HG03175 (cell line): ENCODE measurements around the gene TVP23A.
"Not testable (repeated sequence)": the region's sequence is repeated elsewhere in the genome, so short reads cannot be mapped to it uniquely, and the experiment has no call there.

Experiments used
- ATAC-seq: cut with Tn5 transposase; IDR thresholded peaks from one replicate; pipeline ENCODE4 v1.9.1; 2021; ENCODE audit warnings: mild to moderate bottlenecking, moderate library complexity; ENCODE audit not compliant: unreplicated experiment

TVP23A gene

GRCh38 chr16:10806698-10807097 lies 11.9 kb downstream of the TVP23A start:
- no peak for ATAC-seq

GRCh38 chr16:10805334-10805733 lies 13.3 kb downstream of the TVP23A start:
- ATAC-seq = no peak

- ATAC-seq = no peak
Measured at GRCh38 chr16:10799736-10800135, 18.9 kb downstream of the TVP23A start.

GRCh38 chr16:10791048-10791447 lies 27.5 kb downstream of the TVP23A start:
- ATAC-seq = no peak

- ATAC-seq = not testable (repeated sequence)
Measured at GRCh38 chr16:10788630-10789029, 30.0 kb downstream of the TVP23A start.

GRCh38 chr16:10787304-10787703 lies 31.3 kb downstream of the TVP23A start:
- no peak for ATAC-seq

GRCh38 chr16:10782628-10783027 lies 36.0 kb downstream of the TVP23A start:
- ATAC-seq = no peak

- no peak for ATAC-seq
Measured at GRCh38 chr16:10780628-10781027, 38.0 kb downstream of the TVP23A start.

- not testable (repeated sequence) for ATAC-seq
Measured at GRCh38 chr16:10779908-10780307, 38.7 kb downstream of the TVP23A start.

- no peak for ATAC-seq
Measured at GRCh38 chr16:10777356-10777755, 41.2 kb downstream of the TVP23A start.

- ATAC-seq = not testable (repeated sequence)
Measured at GRCh38 chr16:10776923-10777322, 41.7 kb downstream of the TVP23A start.

- ATAC-seq = peak; percentile 88
Measured at GRCh38 chr16:10776280-10776679, 42.3 kb downstream of the TVP23A start.

GRCh38 chr16:10770907-10771306 lies 47.7 kb downstream of the TVP23A start:
- no peak for ATAC-seq

- ATAC-seq = no peak
Measured at GRCh38 chr16:10769381-10769780, 49.2 kb downstream of the TVP23A start.

- ATAC-seq = no peak
Measured at GRCh38 chr16:10767127-10767526, 51.5 kb downstream of the TVP23A start.

GRCh38 chr16:10765772-10766171 lies 52.8 kb downstream of the TVP23A start:
- peak; percentile 51 for ATAC-seq

GRCh38 chr16:10763456-10763855 lies 55.1 kb downstream of the TVP23A start:
- no peak for ATAC-seq

- no peak for ATAC-seq
Measured at GRCh38 chr16:10762336-10763016, 56.1 kb downstream of the TVP23A start.

- ATAC-seq = no peak
Measured at GRCh38 chr16:10761373-10761772, 57.2 kb downstream of the TVP23A start.

GRCh38 chr16:10760858-10761257 lies 57.7 kb downstream of the TVP23A start:
- no peak for ATAC-seq

GRCh38 chr16:10756574-10756973 lies 62.0 kb downstream of the TVP23A start:
- ATAC-seq = no peak

GRCh38 chr16:10754941-10755340 lies 63.7 kb downstream of the TVP23A start:
- no peak for ATAC-seq

GRCh38 chr16:10753670-10754069 lies 64.9 kb downstream of the TVP23A start:
- no peak for ATAC-seq
